Uterus (tissue), 4 donors: ENCODE results near the gene IGSF23. TPM values are rescaled to one million over a fixed set of nuclear protein-coding genes. Genes with fewer than 3 reads are reported as not detected.

ENCODE experiments used
- DNase-seq, 2 donors: peaks; one replicate each; pipeline ENCODE4 v3.0.0-alpha.2; 2019 to 2020
- H3K27ac ChIP-seq, 2 donors: fragments of 200-600 bp; sonication (generic); 1 replicate in 1 of 2; 2 replicates in 1 of 2; pipeline ENCODE4 v1.5.1; 2016 to 2018
- H3K27me3 ChIP-seq, 2 donors: fragments of 200-600 bp; sonication (generic); one replicate each; pipeline ENCODE4 v1.5.1; 2018 to 2019; ENCODE audit warnings: control low read depth in 1 of 2
- H3K36me3 ChIP-seq, 2 donors: fragments of 200-600 bp; sonication (generic); one replicate each; pipeline ENCODE4 v1.5.1; 2019; ENCODE audit warnings: control low read depth in 1 of 2
- H3K4me1 ChIP-seq, 2 donors: fragments of 200-600 bp; sonication (generic); one replicate each; pipeline ENCODE4 v1.5.1; 2018 to 2019; ENCODE audit warnings: control low read depth in 1 of 2
- H3K4me3 ChIP-seq, 2 donors: fragments of 200-600 bp; sonication (generic); 1 replicate in 1 of 2; 2 replicates in 1 of 2; pipeline ENCODE4 v1.5.1; 2018 to 2019; ENCODE audit warnings: mild to moderate bottlenecking in 1 of 2
- H3K9me3 ChIP-seq, 2 donors: fragments of 200-600 bp; sonication (generic); one replicate each; pipeline ENCODE4 v1.5.1; 2019; ENCODE audit warnings: control low read depth in 1 of 2
- POLR2A ChIP-seq, 2 donors: fragments of 450-650 bp; IDR thresholded peaks; one replicate each; pipeline ENCODE4 v1.6.1; 2016; ENCODE audit warnings: antibody characterized with exemption in 2 of 2, mild to moderate bottlenecking in 1 of 2, moderate library complexity in 1 of 2
- intact Hi-C: fragments of 100-400 bp; cut with DNase I; formaldehyde crosslinking; loops from one replicate; pipeline ENCODE4 v1.15.1; 2023; ENCODE audit warnings: low total_unique reads
- total RNA-seq, 4 donors: library from RNA; depleted of rRNA in 3 of 4; stranded (reverse); fragments of >200 nt in 3 of 4; gene quantifications; one replicate each; pipeline versions ENCODE4 v1.1.0 to v1.2.4, GENCODE V29; 2014 to 2023
- TF ChIP-seq, protein P1 (sequence below), 4 experiments: fragments of 200-600 bp in 2 of 4; fragments of 450-650 bp in 2 of 4; sonication (generic) in 2 of 4; IDR thresholded peaks; one replicate each; pipeline ENCODE4 v1.5.1; 2016 to 2019; ENCODE audit warnings: antibody characterized with exemption in 4 of 4, mild to moderate bottlenecking in 2 of 4, moderate library complexity in 1 of 4
- donor health status: DM: yes; HTN: yes; CAD: no.

IGSF23 gene
- total RNA-seq, 4 donors from 2014 or later = not detected

- Histone ChIP-seq H3K27ac (no peak overlapping the region), H3K36me3 (no peaks in the 10 kb centered on the region), H3K4me3 (no peak overlapping the region), H3K27me3 (no peaks in the 10 kb centered on the region), H3K4me1 (no peaks in the 10 kb centered on the region), H3K9me3 (no peaks in the 10 kb centered on the region)
- intact Hi-C loops = no loop called here
- TF ChIP-seq, protein P1, sequence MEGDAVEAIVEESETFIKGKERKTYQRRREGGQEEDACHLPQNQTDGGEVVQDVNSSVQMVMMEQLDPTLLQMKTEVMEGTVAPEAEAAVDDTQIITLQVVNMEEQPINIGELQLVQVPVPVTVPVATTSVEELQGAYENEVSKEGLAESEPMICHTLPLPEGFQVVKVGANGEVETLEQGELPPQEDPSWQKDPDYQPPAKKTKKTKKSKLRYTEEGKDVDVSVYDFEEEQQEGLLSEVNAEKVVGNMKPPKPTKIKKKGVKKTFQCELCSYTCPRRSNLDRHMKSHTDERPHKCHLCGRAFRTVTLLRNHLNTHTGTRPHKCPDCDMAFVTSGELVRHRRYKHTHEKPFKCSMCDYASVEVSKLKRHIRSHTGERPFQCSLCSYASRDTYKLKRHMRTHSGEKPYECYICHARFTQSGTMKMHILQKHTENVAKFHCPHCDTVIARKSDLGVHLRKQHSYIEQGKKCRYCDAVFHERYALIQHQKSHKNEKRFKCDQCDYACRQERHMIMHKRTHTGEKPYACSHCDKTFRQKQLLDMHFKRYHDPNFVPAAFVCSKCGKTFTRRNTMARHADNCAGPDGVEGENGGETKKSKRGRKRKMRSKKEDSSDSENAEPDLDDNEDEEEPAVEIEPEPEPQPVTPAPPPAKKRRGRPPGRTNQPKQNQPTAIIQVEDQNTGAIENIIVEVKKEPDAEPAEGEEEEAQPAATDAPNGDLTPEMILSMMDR (IDR thresholded peaks at IDR 0.05) = no peak
- no peak for TF ChIP-seq POLR2A (IDR thresholded peaks at IDR 0.05)
- DNase-seq = no peak
These were observed 41.4 kb upstream of the IGSF23 start for GRCh38 chr19:44571830-44572580.

DNA sequence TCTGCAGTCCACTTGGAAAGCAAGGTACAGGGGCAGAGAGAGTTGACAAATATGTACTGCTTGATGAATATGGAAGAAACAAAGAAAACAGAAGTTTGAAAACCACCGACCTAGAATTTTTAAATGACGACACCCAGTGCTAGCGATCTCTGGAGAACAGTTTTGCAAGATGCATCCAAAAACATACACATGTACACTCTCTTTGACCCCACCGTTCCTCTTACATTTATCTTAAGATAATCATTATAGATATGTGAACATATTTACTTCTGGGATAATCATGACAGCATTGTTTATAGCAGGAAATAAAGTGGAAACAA lies 40.8 kb upstream of the IGSF23 start:
- H3K4me3 ChIP-seq = no peak overlapping the region
- no peak for TF ChIP-seq POLR2A (IDR thresholded peaks at IDR 0.05)
- TF ChIP-seq, protein P1 (IDR thresholded peaks at IDR 0.05) = no peak
- no peak overlapping the region for H3K27ac ChIP-seq
- H3K36me3 ChIP-seq = no peaks in the 10 kb centered on the region
- DNase-seq = no peak
- intact Hi-C loops = no loop called here
- no peaks in the 10 kb centered on the region for H3K9me3 ChIP-seq
- no peaks in the 10 kb centered on the region for H3K4me1 ChIP-seq
- H3K27me3 ChIP-seq = no peaks in the 10 kb centered on the region

GRCh38 chr19:44573183-44573582 lies 40.2 kb upstream of the IGSF23 start:
- no peaks in the 10 kb centered on the region for H3K36me3 ChIP-seq
- no peaks in the 10 kb centered on the region for H3K4me1 ChIP-seq
- intact Hi-C loops = no loop called here
- TF ChIP-seq, protein P1 (IDR thresholded peaks at IDR 0.05) = no peak
- no peak for TF ChIP-seq POLR2A (IDR thresholded peaks at IDR 0.05)
- no peak for DNase-seq
- H3K9me3 ChIP-seq = no peaks in the 10 kb centered on the region
- H3K27me3 ChIP-seq = no peaks in the 10 kb centered on the region
- no peak overlapping the region for H3K27ac ChIP-seq
- no peak overlapping the region for H3K4me3 ChIP-seq

GRCh38 chr19:44573627-44574026 lies 39.7 kb upstream of the IGSF23 start:
- no peaks in the 10 kb centered on the region for H3K4me1 ChIP-seq
- no peak overlapping the region for H3K4me3 ChIP-seq
- H3K36me3 ChIP-seq = no peaks in the 10 kb centered on the region
- intact Hi-C loops = no loop called here
- no peak for DNase-seq
- H3K27me3 ChIP-seq = no peaks in the 10 kb centered on the region
- no peak overlapping the region for H3K27ac ChIP-seq
- TF ChIP-seq, protein P1 (IDR thresholded peaks at IDR 0.05) = no peak
- TF ChIP-seq POLR2A (IDR thresholded peaks at IDR 0.05) = no peak
- no peaks in the 10 kb centered on the region for H3K9me3 ChIP-seq

DNA sequence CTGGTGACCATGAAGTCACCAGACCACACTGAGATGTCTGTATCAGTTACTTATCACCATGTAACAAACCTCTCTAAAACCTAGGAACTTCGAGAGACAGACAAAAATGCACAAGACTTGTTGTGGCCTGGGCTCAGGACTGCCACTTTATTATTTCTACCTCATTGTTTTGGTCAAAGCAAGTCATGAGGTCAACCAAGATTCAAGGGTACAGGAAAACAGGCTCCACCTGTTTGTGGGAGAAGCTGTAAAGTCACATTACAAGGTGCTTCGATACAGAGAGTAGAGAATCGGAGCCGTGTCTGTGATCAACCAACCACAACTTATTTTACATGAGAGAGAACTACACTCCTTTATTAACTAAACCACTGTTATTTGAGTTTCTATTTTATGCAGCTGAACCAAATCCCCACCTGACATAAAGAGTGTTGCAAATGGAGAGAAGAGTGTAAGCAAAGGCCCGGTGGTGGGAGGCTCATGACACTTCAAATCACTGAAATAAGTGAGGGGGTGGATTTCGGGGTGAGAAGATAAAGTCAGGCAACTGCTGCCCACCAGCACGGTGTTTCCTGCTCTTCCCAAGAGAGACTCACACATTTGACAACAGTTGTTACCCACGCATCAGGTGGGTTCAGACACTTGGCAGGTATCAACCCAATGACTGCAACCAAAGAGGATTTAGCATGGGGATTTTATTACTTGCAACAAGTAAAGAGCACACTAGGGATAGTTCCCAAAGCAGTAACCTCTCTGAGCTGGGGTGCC lies 39.0 kb upstream of the IGSF23 start:
- Histone ChIP-seq H3K36me3 (no peaks in the 10 kb centered on the region), H3K4me3 (no peak overlapping the region), H3K27ac (no peak overlapping the region), H3K4me1 (no peaks in the 10 kb centered on the region), H3K27me3 (no peaks in the 10 kb centered on the region), H3K9me3 (no peaks in the 10 kb centered on the region)
- no peak for TF ChIP-seq POLR2A (IDR thresholded peaks at IDR 0.05)
- TF ChIP-seq, protein P1 (IDR thresholded peaks at IDR 0.05) = no peak
- no peak for DNase-seq
- intact Hi-C loops = no loop called here
